ENCODE results near the gene DEFB108B.
"Not testable (repeated sequence)": the region's sequence is repeated elsewhere in the genome, so short reads cannot be mapped to it uniquely, and the experiment has no call there.

DEFB108B gene

GRCh38 chr11:71813481-71814355, 19.3 kb upstream of the DEFB108B start:
- peak; percentile 67 for DNase-seq (ENCODE audit: low read depth)

GRCh38 chr11:71821539-71821938, 11.5 kb upstream of the DEFB108B start:
- not testable (repeated sequence) for DNase-seq (ENCODE audit: low read depth)

- not testable (repeated sequence) for DNase-seq (ENCODE audit: low read depth)
These were observed 3.8 kb upstream of the DEFB108B start for GRCh38 chr11:71829247-71829646.

GRCh38 chr11:71829686-71830085, 3.3 kb upstream of the DEFB108B start:
- not testable (repeated sequence) for DNase-seq (ENCODE audit: low read depth)

- not testable (repeated sequence) for DNase-seq (ENCODE audit: low read depth)
These were observed 9.7 kb downstream of the DEFB108B start for GRCh38 chr11:71842720-71843119.

GRCh38 chr11:71843355-71843754, 10.4 kb downstream of the DEFB108B start:
- not testable (repeated sequence) for DNase-seq (ENCODE audit: low read depth)

GRCh38 chr11:71843858-71844257, 10.9 kb downstream of the DEFB108B start:
- no peak for DNase-seq (ENCODE audit: low read depth)

GRCh38 chr11:71853895-71854294, 20.9 kb downstream of the DEFB108B start:
- not testable (repeated sequence) for DNase-seq (ENCODE audit: low read depth)

GRCh38 chr11:71855880-71856279, 22.9 kb downstream of the DEFB108B start:
- not testable (repeated sequence) for DNase-seq (ENCODE audit: low read depth)

GRCh38 chr11:71860835-71861234, 27.8 kb downstream of the DEFB108B start:
- DNase-seq (ENCODE audit: low read depth), result not testable (repeated sequence)

GRCh38 chr11:71863978-71864627, 31.1 kb downstream of the DEFB108B start:
- not testable (repeated sequence) for DNase-seq (ENCODE audit: low read depth)

- not testable (repeated sequence) for DNase-seq (ENCODE audit: low read depth)
These were observed 34.2 kb downstream of the DEFB108B start for GRCh38 chr11:71867209-71867608.

GRCh38 chr11:71869931-71870330, 36.9 kb downstream of the DEFB108B start:
- not testable (repeated sequence) for DNase-seq (ENCODE audit: low read depth)

GRCh38 chr11:71870661-71871060, 37.7 kb downstream of the DEFB108B start:
- not testable (repeated sequence) for DNase-seq (ENCODE audit: low read depth)

GRCh38 chr11:71876262-71876661, 43.3 kb downstream of the DEFB108B start:
- DNase-seq (ENCODE audit: low read depth), result not testable (repeated sequence)

GRCh38 chr11:71878059-71878458, 45.1 kb downstream of the DEFB108B start, which contains the start of gene DEFB131B:
Gene DEFB131B, plus strand, starts transcription at chr11:71878453. Its CDS starts 0 bp downstream, at chr11:71878453.
- DNase-seq (ENCODE audit: low read depth), result not testable (repeated sequence)

GRCh38 chr11:71885806-71886205, 52.8 kb downstream of the DEFB108B start:
- not testable (repeated sequence) for DNase-seq (ENCODE audit: low read depth)

Data from stimulated activated CD8-positive, alpha-beta memory T cell treated with anti-CD3 and anti-CD28 coated beads, Interleukin-12 subunit alpha, Interleukin-12 subunit beta, amount 100 ng/mL, for 4 hours (primary cell).